Prostate gland (tissue), 1 donor: ENCODE results near the gene COPS7A.

ENCODE experiments used
- POLR2A ChIP-seq: fragments of 450-650 bp; IDR thresholded peaks from one replicate; pipeline ENCODE4 v1.6.1; 2016; ENCODE audit warnings: antibody characterized with exemption, mild to moderate bottlenecking
- POLR2AphosphoS5 ChIP-seq: sonication (generic); formaldehyde crosslinking; IDR thresholded peaks from one replicate; pipeline ENCODE4 v1.6.1; 2017; ENCODE audit warnings: antibody characterized with exemption

DNA sequence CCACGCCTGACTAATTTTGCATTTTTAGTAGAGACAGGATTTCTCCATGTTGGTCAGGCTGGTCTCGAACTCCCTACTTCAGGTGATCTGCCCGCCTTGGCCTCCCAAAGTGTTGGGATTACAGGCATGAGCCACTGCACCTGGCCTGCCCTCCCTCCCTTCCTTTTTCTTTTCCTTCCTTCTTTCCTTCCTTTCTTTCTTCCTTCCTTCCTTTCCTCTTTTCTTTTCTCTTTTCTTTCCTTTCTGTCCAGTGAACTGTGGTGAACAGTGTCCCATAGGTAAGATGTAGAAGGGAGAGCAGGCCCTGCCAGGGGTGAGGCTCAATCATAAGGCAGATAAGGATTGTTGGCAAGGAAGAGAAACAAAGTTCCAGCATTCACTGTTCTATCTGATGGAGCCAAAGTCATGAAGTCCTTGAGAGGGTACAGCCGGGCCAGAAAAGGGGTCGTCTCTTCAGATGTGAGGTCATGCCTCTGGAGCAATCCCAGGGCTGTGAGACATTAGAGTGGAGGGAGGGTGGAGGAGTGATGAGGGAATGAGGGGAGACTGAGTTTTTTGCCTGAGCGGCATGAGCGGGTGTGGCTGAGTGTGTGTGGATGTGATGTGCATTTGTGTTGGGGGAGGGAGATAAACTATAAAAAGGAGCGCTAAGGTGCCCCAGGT, 33.3 kb downstream of the COPS7A start:
- no peak for TF ChIP-seq POLR2AphosphoS5
- no peak for TF ChIP-seq POLR2A
